Stimulated activated CD4-positive, alpha-beta T cell treated with anti-CD3 and anti-CD28 coated beads, Interleukin-1b, Interleukin-23, amount 100 ng/mL, for 48 hours (primary cell): ENCODE results near the gene KCNQ2.

Experiments used
- DNase-seq: peaks from one replicate; pipeline ENCODE4 v3.0.0-alpha.2; 2020

The KCNQ2 gene

GRCh38 chr20:63432577-63433325 is 39.7 kb downstream of the KCNQ2 start:
- no peak for DNase-seq

DNA sequence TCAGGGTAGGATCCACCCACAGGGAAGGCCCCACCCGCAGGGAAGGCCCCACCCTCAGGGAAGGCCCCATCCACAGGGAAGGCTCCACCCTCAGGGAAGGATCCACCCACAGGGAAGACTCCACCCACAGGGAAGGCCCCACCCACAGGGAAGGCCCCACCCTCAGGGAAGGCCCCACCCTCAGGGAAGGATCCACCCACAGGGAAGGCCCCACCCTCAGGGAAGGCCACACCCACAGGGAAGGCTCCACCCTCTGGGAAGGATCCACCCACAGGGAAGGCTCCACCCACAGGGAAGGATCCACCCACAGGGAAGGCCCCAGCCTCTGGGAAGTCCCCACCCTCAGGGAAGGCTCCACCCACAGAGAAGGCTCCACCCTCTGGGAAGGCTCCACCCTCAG is 40.5 kb downstream of the KCNQ2 start:
- DNase-seq = no peak

- DNase-seq = no peak
Observed at GRCh38 chr20:63430891-63431290, 41.6 kb downstream of the KCNQ2 start.

GRCh38 chr20:63429992-63430391 is 42.5 kb downstream of the KCNQ2 start:
- DNase-seq = no peak

DNA sequence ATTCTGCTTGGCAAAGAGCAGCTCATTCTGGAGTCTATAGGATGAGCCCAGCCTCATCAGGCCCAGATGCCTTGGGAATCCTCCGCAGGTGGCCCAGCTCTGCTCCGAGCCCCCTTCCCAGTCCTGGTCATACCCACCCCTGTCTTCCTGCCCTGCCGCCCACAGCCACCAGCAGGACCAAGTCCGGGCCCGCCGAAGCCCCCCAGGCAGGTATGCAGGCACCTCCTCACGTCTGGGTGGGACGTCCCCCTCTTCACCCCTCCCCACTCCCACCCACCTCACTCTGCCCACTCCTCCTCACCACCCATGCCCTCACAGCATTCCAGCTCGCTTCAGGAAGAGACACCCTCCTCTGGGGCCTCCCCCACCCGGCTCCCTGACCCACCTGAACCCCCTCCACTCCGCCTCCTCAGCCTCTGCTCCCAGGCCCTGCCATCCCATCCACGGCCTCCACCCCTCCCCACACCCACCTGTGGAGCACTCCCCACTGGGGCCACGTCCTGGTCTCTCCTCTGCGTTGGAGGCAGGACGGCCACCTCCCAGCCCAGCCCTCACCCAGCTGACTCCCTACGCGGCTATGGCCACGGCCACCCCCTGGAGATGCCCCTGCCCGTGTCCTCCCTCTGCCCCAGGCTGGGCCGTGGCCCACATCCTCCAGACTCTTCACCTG is 43.4 kb downstream of the KCNQ2 start:
- no peak for DNase-seq

DNA sequence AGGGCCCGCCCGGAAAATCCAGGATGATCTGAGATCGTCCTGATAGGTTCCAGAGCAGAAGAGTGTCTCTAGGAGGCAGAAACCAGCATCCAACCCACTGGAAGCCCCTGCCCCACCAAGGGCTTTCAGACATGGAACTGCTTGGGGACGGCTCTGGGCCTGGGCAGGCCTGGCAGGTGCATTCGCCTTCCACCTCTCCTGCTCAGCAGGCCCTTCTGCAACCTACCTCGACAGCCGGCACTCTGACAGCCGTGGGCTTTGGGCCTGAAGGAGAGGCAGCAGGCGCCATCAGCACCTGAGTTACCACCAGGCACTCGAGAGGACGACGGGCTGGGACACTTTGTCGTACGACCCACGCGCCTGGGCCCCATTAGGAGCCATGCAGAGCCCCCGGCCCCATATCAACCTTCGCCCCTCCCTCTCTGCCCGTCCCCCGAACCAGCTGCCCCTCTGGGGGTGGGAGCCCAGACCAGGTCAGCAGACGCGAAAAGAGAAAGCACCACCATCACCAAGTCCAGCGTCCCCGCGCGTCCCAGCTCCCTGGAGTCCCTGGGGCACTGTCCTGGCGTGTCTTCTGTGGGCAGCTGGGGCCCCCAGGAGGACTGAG is 44.6 kb downstream of the KCNQ2 start:
- DNase-seq = no peak

GRCh38 chr20:63427206-63427605 is 45.2 kb downstream of the KCNQ2 start:
- DNase-seq = no peak

DNA sequence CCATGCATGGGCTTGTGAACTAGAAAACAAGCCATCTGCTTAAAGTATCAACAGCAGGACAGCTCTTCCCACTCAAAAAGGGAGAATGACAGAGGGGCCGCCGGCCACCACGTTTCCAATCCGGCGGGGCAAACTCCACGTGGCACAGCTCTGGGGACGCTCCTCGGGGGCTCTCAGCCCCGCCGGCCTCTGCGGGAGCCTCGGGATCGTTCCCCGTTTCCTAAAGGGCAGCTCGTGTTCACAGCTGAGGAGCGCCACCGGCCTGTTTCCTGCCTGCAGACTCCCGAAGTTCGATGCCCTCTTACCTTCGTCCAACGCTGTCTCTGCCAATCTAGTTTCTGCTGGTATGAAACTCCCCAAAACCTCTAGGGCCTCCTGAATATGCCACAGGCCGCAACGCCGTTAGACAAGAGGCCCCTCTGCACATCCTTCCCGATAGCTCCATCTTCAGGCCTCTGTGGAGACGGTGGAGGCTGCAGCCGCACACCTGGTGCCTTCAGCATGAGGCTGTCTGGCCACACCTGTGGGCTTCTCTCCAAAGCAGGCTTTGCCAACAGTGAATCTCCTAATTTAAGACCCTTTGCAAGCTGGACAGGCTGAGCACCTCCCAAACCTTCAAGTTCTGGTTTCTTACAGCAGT is 46.5 kb downstream of the KCNQ2 start:
- no peak for DNase-seq

GRCh38 chr20:63424613-63425012 is 47.8 kb downstream of the KCNQ2 start:
- DNase-seq = no peak

DNA sequence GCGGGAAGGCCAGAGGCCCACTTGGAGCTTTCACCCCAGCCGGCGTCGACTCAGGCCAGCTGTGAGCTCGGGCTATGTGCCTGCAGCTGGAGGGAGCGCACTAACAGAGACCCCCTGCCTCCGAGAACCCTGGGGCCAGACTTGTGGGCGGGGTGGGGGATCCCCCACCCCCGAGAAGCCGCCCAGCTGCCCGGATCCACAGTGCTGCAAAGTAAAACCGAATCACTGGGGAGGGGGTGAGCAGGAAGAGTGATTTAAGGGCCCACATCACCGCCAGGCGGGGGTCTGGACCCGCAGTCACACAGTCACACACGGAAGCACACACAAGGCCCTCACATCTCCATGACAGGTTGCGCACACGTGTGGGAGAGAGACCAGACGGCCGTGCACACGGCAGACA is 48.7 kb downstream of the KCNQ2 start:
- DNase-seq = no peak

DNA sequence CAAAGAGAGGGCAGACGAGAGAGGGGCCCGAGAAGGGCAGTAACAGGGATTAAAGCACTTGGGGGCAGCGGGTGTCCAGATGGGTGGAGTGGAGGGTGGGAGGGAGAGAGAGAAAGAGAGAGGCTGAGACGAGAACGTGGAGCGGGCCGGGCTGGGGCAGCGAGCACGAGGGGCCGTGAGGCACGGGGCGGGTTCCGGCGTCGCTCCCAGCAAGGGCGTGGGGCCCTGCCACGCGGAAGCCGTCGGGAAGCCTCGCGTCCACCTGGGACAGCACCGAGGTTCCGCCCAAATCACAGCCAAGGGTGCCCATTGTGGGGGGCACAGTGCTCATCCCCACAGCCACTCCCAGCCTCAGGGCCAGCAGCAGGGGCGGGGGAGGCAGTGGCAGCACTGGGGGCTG is 49.8 kb downstream of the KCNQ2 start:
- DNase-seq = no peak

DNA sequence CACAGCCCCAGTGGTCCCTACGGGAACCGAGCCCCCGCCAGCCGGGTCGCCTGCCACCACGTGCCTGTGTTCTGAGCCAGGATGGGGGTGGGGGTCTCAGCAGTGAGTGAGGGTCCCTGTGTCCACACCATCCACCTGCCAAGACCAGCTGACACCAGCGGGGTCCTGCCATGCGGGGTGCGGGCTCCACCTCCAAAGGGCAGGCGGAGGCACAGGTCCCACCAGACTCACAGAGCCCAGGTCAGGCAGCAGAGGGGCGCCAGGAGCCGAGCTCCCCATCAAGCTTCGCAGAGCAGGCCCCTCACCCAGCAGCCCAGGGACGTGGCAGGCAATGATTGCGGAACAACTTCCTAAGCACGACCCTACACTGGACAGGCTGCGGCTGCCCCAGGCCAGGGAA is 50.5 kb downstream of the KCNQ2 start:
- DNase-seq = no peak

GRCh38 chr20:63421094-63421692 is 51.3 kb downstream of the KCNQ2 start:
- no peak for DNase-seq

DNA sequence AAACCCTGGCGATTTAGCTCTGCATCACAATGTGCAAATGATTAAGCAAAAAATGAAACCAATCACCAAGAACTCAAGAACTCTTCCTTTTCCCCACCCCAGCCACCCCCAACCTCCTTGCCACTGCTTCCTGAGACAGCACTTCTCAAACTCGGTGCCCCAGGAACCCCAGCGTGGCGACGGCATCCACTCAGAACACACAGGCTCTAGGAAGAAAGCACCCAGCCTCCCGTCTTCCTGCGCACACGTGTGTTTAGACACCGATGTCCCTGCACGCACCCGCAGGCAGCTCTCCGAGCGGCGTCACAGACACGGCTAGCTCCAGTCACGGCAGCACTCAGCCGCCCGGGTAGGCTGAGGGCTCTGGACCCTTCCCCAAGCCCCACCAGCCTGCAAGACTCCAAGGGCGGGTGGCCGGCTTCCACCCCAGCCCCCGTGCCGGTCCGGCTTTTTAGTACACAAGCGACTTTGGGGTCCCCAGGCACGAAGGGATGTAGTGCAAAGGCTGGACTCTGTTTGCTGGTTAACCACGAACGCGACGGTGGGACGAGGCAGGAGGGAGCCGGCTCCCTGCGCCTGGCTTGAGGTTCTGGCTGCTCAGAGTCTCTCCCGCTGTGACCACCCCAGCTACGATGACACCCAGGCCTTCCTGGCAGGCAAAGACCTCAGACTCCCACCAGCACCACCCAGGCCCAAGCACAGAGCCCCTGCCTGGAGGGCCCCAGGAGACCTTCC is 51.9 kb downstream of the KCNQ2 start:
- no peak for DNase-seq

DNA sequence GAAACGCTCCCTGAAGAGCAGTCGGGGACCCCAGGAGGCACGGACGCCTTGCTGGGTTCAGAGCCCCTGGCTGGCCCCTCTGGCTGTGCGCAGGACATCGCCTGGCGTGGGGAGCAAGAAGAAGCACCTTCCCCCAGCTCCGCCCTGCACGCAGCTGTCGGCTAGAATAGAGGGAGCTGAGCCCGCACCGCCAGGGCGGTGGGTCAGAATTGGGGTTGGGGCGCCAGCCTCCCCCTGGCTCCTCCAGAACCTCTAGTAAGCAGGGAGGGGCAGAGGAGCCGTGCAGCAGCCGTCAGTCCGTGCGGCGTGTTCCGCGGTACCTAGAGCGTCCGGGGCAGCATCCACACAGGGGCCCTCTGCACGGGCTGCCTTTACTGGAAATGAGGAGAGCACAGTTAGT is 53.2 kb downstream of the KCNQ2 start:
- DNase-seq = no peak

- DNase-seq = no peak
Observed at GRCh38 chr20:63418617-63419016, 53.8 kb downstream of the KCNQ2 start.

DNA sequence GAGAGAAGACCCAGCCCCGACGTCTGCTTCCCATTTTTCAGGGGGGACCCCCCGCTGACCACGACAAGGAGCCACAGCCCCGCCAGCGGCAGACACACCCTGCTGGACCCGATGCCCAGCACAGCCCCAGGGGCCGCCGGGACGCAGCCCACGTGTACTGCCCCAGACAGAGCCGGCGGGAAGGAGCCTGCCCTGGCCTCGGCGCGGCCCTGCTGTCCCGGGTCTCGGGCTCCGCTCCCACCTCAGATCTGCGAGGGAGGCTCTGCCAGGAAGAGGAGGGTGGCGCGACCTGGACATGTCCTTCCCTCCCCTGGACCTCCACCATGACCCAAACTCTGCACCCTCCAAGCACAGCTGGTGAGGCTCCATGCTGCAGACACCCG is 54.7 kb downstream of the KCNQ2 start:
- DNase-seq = no peak

DNA sequence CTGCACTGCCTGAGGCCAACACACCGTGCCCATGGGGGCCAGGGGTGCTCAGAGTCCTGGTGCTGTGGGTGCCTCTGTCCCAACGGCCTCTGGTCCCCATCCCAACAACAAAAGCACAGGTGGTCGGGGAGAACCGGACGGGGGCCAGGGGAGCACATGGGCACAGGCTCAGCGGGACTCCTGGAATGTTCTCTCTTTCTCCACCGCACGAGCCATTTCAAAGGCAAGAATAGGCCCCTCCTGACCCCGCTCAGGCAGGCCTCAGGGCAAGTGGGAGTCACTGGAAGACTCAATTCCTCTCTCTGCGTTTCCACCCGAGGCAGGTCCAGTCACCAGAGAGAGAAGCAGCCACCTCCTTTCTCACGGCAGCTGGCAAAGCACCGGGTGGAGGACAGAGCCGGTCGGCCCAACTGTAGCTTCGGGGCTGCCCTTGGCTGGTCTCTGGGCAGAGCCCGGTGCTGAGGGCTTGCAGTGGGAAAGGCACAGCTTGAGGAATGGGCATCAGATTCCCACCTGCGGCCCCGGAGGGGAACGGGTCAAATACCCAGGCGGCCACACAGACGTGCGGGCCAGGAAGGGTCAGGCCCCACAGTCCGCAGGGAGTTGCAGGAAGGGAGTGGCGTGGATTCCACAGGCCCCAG is 55.2 kb downstream of the KCNQ2 start:
- no peak for DNase-seq

DNA sequence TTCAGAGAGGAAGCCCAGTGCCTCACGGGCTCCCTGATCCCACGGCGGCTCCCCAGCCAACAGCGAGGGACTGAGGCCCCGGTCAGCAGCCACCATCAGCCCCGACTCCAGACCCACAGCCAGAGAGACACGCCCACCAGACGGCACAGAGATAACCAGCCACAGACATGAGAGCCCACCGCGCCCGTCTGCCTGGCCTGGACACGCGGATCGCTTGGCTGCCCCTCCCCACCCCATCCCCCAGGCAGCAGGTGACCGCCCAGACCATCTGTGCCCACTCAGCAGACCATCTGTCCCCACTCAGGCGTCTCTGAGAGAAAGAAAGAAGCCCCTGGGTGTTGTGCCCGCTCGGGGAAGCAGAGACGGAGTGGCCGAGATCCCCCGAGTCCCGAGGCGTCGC is 55.8 kb downstream of the KCNQ2 start:
- no peak for DNase-seq

GRCh38 chr20:63415647-63416391 is 56.6 kb downstream of the KCNQ2 start:
- DNase-seq = no peak

DNA sequence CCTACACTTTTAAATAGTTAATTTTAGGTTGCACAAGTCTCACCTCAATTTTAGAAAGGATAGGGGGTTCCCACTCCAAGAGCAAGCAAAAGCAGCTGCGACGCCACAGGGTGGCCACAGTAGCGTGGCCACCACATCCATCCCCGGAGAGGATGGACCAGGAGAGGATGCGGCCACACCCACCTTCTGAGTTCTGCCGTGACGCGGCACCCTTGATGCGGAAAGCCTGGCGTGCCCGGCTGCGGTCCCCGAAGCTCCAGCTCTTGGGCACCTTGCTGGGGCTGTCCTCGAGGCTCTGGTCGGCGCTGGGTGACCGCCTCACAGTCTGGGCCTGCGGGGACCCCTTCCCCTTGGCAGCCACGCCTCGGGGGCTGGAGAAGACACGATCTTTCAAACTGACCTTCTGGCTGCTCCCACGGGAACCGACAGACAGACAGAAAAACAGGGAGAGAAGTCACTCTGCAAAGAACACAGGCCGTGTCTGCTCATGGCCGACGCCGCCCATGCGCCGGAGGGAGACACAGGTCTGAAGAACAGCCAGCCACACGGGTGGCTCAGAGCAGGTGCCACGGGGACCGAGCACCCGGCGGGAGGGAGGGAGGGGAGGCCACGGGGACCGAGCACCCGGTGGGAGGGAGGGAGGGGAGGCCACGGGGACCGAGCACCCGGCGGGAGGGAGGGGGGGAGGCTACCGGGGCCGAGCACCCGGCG is 57.6 kb downstream of the KCNQ2 start:
- no peak for DNase-seq
